ENCODE results near the gene RAET1E.
"Not testable (repeated sequence)": the region's sequence is repeated elsewhere in the genome, so short reads cannot be mapped to it uniquely, and the experiment has no call there.

The RAET1E gene

GRCh38 chr6:149896491-149896890 lies 1.4 kb downstream of the RAET1E start:
- no peak for DNase-seq
- no peak for TF ChIP-seq POLR2A (IDR thresholded peaks at IDR 0.05; ENCODE audit: low read length)
- TF ChIP-seq GATA1 (IDR thresholded peaks at IDR 0.05; ENCODE audit: low read depth, low read length) = no peak

GRCh38 chr6:149895833-149896271 lies 2.1 kb downstream of the RAET1E start:
- DNase-seq = peak in 1 of 2 experiments; percentile 6
- TF ChIP-seq POLR2A (IDR thresholded peaks at IDR 0.05; ENCODE audit: low read length) = no peak
- no peak for TF ChIP-seq GATA1 (IDR thresholded peaks at IDR 0.05; ENCODE audit: low read depth, low read length)

- no peak for DNase-seq
- TF ChIP-seq GATA1 (IDR thresholded peaks at IDR 0.05; ENCODE audit: low read depth, low read length) = no peak
- no peak for TF ChIP-seq POLR2A (IDR thresholded peaks at IDR 0.05; ENCODE audit: low read length)
Measured at GRCh38 chr6:149895048-149895590, 2.8 kb downstream of the RAET1E start.

- DNase-seq = not testable (repeated sequence)
Measured at GRCh38 chr6:149891864-149892263, 6.0 kb downstream of the RAET1E start.

GRCh38 chr6:149891259-149891658 lies 6.7 kb downstream of the RAET1E start:
- TF ChIP-seq POLR2A (IDR thresholded peaks at IDR 0.05; ENCODE audit: low read length) = no peak
- no peak for TF ChIP-seq GATA1 (IDR thresholded peaks at IDR 0.05; ENCODE audit: low read depth, low read length)
- DNase-seq = no peak

- DNase-seq = no peak
- TF ChIP-seq GATA1 (IDR thresholded peaks at IDR 0.05; ENCODE audit: low read depth, low read length) (no peak), POLR2A (IDR thresholded peaks at IDR 0.05; ENCODE audit: low read length) (no peak)
Measured at GRCh38 chr6:149890629-149891045, 7.3 kb downstream of the RAET1E start.

GRCh38 chr6:149889326-149889725 lies 8.6 kb downstream of the RAET1E start:
- DNase-seq = no peak
- TF ChIP-seq POLR2A (IDR thresholded peaks at IDR 0.05; ENCODE audit: low read length) (no peak), GATA1 (IDR thresholded peaks at IDR 0.05; ENCODE audit: low read depth, low read length) (no peak)

- TF ChIP-seq POLR2A (IDR thresholded peaks at IDR 0.05; ENCODE audit: low read length) (no peak), GATA1 (IDR thresholded peaks at IDR 0.05; ENCODE audit: low read depth, low read length) (no peak)
Measured at GRCh38 chr6:149888659-149889058, 9.3 kb downstream of the RAET1E start.

GRCh38 chr6:149888093-149888492 lies 9.8 kb downstream of the RAET1E start:
- no peak for DNase-seq
- TF ChIP-seq GATA1 (IDR thresholded peaks at IDR 0.05; ENCODE audit: low read depth, low read length) (no peak), POLR2A (IDR thresholded peaks at IDR 0.05; ENCODE audit: low read length) (no peak)

More at GRCh38 chr6:149888659-149889058, 9.3 kb downstream of the RAET1E start:
- no peak for DNase-seq

GRCh38 chr6:149887343-149887742 lies 10.6 kb downstream of the RAET1E start:
- TF ChIP-seq POLR2A (IDR thresholded peaks at IDR 0.05; ENCODE audit: low read length) (no peak), GATA1 (IDR thresholded peaks at IDR 0.05; ENCODE audit: low read depth, low read length) (no peak)
- peak; percentile 66 to 73 for DNase-seq

GRCh38 chr6:149885888-149886287 lies 12.0 kb downstream of the RAET1E start:
- TF ChIP-seq POLR2A (IDR thresholded peaks at IDR 0.05; ENCODE audit: low read length) = no peak
- no peak for TF ChIP-seq GATA1 (IDR thresholded peaks at IDR 0.05; ENCODE audit: low read depth, low read length)

GRCh38 chr6:149884617-149885016 lies 13.3 kb downstream of the RAET1E start:
- TF ChIP-seq POLR2A (IDR thresholded peaks at IDR 0.05; ENCODE audit: low read length) (no peak), GATA1 (IDR thresholded peaks at IDR 0.05; ENCODE audit: low read depth, low read length) (no peak)
- DNase-seq = no peak

More at GRCh38 chr6:149885888-149886287, 12.0 kb downstream of the RAET1E start:
- DNase-seq = no peak

- no peak for DNase-seq
Measured at GRCh38 chr6:149884215-149884614, 13.7 kb downstream of the RAET1E start.

GRCh38 chr6:149881860-149882259 lies 16.1 kb downstream of the RAET1E start:
- TF ChIP-seq POLR2A (IDR thresholded peaks at IDR 0.05; ENCODE audit: low read length) (no peak), GATA1 (IDR thresholded peaks at IDR 0.05; ENCODE audit: low read depth, low read length) (no peak)

More at GRCh38 chr6:149884215-149884614, 13.7 kb downstream of the RAET1E start:
- TF ChIP-seq POLR2A (IDR thresholded peaks at IDR 0.05; ENCODE audit: low read length) = no peak
- TF ChIP-seq GATA1 (IDR thresholded peaks at IDR 0.05; ENCODE audit: low read depth, low read length) = no peak

GRCh38 chr6:149881066-149881766 lies 16.7 kb downstream of the RAET1E start:
- TF ChIP-seq GATA1 (IDR thresholded peaks at IDR 0.05; ENCODE audit: low read depth, low read length) (no peak), POLR2A (IDR thresholded peaks at IDR 0.05; ENCODE audit: low read length) (no peak)
- DNase-seq = no peak

More at GRCh38 chr6:149881860-149882259, 16.1 kb downstream of the RAET1E start:
- no peak for DNase-seq
